Hematopoietic multipotent progenitor cell treated with erythropoietin and hydrocortisone succinate and interleukin-3 and kit ligand, for 15 days (in vitro differentiated cells): ENCODE data around the gene RBFOX2.
A peak's percentile ranks its signal among the peaks of the same experiment; 100 is the strongest.

Source experiments
- DNase-seq: peaks from one replicate; pipeline ENCODE4 v3.0.0-alpha.2; 2015; ENCODE audit warnings: low spot score

The RBFOX2 gene

GRCh38 chr22:35928285-35928798 is 100.3 kb downstream of the RBFOX2 start:
- no peak for DNase-seq

DNA sequence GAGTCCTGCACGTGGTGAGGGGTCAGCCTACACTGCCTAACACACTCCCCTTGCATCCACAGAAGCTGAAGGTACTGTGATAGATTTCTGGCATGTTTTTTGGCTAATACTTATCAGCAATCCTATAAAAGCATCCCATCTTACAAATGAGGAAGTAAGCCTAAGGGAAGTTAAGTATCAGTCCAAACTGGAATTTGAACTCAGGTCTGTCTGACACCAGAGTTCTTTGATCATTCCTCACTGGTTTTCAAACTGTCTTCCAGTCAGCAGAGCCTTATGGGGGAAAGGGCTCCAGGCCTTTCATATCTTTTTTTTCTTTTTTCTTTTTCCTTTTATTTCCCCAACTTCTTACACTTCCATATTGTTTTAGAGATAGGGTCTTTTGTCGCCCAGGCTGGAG is 105.6 kb downstream of the RBFOX2 start:
- DNase-seq, result no peak

DNA sequence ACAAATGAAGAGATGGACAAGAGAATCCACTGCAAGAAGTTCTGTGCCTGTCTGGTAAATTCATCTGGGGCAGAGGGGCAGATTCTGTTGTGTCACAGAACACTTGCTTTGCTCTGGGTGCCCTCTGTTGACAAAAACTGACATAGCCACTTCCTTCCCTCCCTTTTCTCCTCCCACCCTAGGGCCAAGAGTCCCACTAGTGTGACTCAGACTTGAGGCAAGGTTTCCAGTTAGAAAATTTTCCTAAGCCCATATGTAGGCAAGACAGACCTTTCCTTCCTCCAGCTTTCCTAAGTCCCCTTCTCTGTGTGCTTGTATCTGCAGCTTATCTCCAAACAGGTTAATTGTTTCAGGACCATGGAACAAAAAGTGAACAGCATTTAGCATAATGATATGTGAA is 106.8 kb downstream of the RBFOX2 start:
- peak; percentile 12 for DNase-seq

GRCh38 chr22:35921044-35921443 is 107.6 kb downstream of the RBFOX2 start:
- no peak for DNase-seq

DNA sequence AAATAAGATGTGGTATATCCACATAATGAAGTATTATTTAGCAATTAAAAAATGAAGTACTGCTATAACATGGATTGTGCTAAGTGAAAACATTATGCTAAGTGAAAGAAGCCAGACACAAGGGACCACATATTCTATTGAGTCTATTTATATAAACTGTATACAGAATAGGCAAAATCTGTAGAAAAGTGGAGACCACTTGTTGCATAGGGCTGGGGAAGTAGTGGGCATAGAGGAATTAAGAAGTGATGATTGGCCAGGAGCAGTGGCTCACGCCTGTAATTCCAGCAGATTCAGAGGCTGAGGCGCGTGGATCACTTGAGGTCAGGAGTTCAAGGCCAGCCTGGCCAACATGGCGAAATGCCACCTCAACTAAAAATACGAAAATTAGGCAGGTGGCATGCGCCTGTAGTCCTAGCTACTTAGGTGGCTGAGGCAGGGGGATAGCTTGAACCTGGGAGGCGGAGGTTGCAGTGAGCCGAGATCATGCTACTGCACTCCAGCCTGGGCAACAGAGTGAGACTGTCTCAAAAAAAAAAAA is 109.6 kb downstream of the RBFOX2 start:
- DNase-seq, result no peak

DNA sequence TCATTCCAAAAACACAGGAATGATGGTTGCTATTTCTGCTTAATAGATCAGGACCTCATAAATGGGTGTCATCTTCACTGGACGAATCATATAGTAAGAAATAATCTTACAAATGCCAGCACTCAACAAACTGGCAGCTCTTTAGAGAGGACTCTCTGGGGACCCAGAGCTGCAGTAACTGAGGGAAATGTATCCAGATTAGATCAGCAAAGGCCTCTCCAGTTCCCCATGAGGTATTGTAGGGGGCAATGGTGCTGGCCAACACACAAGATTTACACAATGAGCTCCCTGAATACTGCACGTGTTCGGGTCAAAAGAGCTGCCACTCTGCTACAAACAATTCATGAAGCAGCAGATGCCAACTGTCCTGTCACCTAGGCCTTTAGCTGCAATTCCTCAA is 110.2 kb downstream of the RBFOX2 start:
- DNase-seq, result no peak

DNA sequence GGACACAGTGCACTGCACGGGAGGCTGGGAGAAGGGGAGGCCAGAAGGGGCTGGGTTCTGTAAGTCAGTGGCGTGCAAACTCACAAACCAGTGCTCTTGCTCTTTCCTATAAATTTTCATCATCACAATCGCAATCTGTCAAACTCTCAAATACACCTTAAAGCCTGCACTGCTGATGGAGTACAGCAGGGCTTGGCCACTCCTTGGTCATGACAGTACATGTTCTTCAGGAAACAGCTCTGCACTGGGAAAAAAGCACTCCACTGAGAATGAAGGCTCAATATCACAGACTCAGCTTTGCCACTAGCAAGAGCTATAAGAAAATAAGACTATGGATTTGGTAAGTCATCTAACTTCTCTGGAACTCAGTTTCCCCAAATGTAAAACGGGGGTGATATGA is 111.0 kb downstream of the RBFOX2 start:
- DNase-seq, result no peak

DNA sequence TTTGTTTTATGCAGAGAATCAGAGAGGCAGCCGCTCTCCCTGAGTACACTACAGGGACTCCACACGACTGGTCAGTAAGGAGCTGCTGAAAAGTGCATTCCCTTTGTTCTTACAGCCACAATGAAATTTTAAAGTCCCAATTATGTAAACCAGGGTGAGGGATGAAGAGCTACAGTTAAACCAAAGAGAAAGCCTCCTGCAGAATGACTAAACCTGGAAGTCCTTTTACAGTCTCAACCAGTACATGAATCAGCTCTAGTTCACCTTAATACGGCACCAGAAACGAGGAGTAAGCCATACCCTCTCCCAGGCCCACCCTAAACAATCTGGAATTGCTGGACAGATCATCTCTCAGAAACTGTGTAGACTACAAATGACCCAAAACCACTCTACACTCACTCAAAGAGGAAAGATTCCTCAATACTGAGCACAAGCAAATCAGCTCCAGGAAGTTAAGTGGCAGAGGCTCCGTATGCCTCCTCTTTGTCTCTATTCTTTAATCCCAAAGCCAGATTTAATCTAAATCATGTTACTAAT is 113.1 kb downstream of the RBFOX2 start:
- no peak for DNase-seq

- DNase-seq, result no peak
These were observed 113.8 kb downstream of the RBFOX2 start for GRCh38 chr22:35914665-35915476.

DNA sequence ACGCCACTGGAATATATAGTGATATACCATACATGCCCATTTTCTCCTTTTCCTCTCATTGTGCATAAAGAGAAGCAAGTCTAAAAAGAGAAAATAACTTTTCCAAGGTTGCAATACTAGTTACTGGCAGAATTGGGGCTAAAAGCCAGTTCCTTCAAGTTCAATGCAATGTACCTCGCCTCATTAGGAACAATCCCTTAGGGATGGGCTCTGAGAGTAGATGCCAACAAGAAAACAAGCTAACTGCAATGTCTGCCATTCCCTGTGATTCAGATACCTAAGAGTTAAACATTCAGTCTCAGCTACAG is 114.3 kb downstream of the RBFOX2 start:
- no peak for DNase-seq

DNA sequence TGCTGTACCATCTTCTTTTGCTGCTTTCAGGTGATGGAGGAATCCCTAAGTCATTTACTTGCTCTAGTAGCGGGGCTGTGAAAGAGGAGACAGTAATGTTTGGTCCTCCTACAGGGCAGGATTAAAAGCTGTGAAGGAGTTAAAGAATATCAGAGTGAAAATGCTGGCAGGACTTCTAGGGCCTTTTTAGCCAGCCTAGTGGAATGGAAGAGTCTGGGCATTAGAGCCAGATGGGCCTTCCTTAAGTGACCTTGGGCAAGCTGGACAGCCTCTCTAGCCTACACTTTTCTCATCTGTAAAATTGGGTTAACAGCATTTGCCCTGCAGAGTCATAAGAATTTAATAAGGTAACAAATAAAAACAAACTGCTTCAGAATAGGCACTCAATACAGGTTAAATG is 114.7 kb downstream of the RBFOX2 start:
- no peak for DNase-seq

DNA sequence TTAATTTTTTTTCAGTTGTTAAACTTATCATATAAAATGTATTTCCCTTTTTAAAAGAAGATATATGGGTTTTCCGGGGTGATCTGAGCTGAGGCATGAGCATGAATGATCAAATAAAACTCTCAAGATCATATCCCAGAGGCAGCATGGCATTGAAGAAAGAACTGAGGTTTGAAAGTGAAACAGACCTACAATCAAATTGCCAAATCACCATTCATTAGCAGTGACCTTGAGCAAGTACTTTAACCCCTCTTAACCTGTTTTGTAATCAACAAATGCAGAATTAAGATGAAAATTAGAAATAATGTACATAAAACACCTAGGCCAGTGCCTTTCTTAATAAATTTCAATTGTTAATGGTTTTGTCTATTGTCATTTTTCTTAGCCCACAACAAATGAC is 116.0 kb downstream of the RBFOX2 start:
- DNase-seq, result no peak

DNA sequence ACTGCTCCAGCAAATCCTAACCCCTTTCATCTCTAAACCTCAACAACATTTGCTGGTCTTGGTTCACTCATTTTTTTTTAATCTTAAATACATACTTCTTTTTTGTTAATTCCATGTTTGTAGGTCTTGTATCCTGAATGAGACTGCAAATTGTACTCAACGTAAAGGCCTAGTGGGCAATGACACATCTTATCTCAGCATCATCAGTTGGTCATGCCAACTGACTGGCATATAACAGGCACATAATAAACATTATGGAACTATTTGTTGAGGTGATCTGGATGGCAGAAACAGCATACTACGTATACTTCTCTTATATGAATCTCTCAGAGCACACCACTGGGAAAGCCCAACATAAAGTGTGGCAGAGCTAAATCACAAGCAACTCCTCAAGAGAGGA is 116.7 kb downstream of the RBFOX2 start:
- DNase-seq, result no peak

GRCh38 chr22:35910926-35911325 is 117.7 kb downstream of the RBFOX2 start:
- no peak for DNase-seq

DNA sequence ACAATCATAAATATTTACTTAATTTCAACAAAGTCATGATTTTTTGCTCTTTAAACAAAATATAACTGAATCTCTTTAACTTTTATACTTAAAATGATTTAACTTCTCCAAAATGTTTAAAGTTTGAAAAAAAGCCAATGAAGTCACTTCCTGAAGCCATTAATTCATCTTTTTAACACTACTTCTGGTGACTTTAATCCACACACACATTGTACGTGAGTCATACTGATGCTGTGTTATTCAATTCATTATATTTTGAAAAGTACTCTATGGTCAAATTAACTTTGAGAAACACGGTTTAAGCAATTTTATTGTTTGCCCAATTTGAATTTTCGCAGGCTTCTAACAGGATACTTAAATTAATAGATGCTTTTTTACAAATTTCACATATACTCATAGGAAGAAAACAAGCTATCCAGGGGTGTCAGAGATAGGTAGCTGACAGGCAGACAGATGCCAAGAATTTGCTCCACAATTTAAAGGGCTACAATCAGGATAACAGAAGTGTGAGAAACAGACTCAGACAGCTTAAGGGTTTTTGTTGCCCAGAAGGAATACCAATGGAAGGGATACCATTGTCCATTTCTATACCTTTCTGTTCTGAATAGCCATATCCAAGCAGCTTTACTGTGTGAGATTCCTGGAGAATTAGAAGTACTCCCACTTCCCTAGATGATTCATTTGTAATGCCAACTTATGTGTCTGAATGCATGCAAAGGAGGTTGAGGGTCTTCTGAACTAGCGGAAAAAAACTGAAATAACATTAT is 118.4 kb downstream of the RBFOX2 start:
- DNase-seq, result no peak

DNA sequence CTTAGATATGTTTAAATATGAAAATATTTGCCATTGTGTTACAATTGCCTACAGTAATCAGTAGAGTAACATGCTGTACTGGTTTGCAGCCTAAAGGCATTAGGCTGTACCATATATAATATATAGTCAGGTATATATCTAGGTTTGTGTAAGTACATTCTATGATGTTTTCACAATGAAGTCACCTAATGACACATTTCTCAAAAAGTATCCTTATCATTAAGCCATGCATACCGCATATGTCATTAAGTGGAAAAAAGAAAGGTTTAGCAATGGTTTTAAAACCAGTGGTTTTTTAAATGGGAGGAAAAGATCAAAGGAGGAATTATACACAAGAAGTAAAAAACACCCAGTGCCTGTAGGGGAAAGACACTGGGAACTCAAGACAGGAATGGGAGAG is 122.7 kb downstream of the RBFOX2 start:
- no peak for DNase-seq

- no peak for DNase-seq
These were observed 123.9 kb downstream of the RBFOX2 start for GRCh38 chr22:35904752-35905151.

DNA sequence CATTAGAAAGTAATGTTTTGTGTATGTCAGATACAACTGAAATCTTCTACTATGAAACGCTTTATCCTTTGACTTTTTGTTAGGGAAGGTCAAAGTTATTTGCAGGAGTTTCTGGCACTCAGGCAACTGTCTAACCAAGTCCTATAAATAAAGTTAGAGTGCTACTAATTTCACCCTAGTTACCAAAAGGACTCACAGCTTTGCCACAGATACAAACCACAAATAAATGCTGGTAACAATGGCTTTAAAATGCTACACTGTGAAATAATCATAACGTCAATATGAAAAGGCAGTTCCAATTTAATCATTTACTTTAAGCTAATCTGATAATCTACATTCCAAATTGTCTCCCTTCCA is 124.3 kb downstream of the RBFOX2 start:
- no peak for DNase-seq

- DNase-seq, result no peak
These were observed 124.9 kb downstream of the RBFOX2 start for GRCh38 chr22:35903571-35904335.

DNA sequence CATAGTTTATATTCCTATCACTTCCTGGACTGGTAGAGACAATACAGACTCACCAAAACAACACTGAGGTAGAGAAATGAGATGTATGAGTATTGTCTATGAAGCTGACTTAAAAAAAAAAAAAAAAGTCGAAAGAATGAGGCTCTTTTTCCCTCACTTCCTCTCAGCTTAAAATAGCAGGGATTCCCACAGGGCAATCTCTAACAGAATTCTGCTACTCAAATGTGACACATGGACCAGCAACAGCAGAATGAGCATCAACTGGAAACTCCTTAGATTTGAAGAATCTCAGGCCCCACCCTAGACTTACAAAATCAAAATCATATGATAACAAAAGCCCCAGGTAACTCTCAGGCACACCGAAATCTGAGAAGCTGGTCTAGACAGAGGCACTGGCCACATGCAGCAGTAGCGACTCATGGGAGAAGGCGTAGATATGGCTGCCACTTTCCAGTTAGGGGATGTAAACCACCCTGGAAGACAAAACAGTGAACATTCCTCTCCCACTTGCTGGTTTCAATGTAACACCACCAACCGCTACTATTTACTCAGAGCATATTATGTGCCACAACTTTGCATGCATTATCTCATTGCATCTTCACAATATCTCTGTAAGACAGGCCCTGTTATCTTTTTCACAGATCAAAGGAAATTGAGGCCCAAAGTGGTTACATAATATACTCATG is 128.0 kb downstream of the RBFOX2 start:
- no peak for DNase-seq

GRCh38 chr22:35899736-35900135 is 128.9 kb downstream of the RBFOX2 start:
- DNase-seq, result no peak
